Ramos (cell line): Measurements from ENCODE around the gene TMEM132E.

ENCODE experiments used
- in situ Hi-C: fragments of 300-500 bp; cut with MboI; formaldehyde crosslinking; loops from one replicate; pipeline ENCODE4 v1.14.3; 2022; ENCODE audit warnings: low sequenced_read_pairs; ENCODE audit not compliant: unreplicated experiment

The TMEM132E gene

GRCh38 chr17:34651402-34651811, 72.0 kb downstream of the TMEM132E start:
- in situ Hi-C loops = no loop called here

DNA sequence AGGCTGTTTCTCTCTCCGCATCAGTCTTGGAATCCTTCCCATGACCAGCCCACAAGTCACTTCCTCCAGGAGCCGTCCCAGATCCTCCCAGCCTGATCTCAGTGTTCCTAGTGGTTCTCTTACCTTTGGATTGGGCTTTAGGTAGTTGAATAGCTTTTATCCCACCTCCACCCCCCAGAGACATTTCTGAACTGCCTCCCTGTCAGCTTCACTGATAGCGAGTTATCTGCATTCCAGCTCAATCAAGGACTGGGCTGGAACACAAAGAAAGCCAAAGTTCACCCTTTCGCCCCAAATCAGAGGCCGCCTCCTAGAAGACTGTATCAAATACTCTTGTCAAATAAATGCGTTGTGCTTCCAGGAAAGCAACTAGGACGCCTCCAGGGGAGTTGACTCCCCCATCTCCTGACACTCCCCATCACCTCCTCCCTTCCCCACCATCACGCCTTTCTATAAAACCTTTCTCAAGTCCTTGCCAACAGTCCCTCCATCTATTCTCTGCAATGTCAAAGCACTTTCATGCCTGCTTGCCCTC, 72.7 kb downstream of the TMEM132E start:
- in situ Hi-C loops = no loop called here

DNA sequence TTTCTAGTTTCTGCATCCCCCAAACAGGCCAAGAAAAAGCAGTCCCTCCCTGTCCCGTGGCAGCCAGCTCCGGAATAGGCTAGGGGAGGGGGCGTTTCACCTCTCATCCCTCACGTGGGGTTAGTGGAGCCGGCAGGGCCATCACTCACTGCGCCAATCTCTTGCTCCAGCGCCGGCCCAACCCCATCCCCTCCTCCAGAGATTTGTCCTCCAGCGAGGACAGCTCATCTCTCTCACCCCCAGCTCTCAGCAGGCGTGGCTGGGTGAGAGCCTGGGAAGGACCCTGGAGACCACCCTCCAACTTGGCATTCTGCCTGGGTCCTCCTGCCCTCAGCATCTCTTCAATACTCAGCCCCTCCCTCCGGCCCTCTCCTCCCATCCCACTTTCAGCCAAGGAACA, 74.1 kb downstream of the TMEM132E start:
- in situ Hi-C loops = no loop called here

DNA sequence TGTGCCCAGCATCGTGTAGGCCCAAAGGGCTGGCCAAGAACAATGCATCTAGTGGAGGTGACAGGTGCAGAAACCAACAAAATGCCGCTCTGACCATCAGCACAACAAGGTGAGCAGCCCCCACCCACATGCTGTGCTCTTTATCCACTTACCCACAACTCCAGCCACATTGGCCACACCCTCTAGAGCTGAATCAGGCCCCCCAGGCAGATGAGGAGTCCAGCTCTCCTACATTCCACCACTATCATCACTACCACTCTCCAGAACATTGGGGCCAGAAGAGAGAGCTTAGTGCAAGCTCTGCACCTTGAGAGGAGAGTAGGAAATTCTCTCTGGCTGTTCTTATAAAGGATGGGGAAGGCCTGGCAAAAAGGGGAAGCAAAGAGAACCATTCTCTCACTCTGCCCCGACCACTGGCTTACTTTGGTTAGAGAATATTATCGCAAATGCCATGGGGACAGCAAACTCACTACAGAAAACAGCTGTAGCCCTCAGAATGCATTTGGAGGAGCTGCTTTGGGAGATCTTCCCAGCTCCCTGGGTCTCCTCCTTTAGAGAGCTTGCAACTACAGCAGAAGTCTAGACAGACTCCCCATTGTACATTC, 75.0 kb downstream of the TMEM132E start:
- in situ Hi-C loops = no loop called here

DNA sequence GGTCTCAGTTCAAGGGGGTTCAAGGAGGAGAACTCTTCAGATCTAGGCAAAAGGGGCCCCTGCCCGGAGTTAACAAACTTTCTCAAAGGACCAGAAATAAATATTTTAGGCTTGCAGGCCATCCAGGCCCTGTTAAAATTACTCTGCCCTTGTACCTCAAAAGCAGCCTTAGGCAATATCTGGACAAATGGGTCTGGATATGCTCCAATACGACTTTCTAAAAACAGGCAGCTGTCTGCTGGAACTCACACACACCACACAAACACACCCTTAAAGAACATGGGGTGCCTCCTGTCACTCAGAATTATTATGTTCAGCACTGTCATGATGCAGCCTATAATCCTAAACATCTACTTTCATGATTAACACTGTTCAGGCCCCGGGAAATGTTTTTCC, 75.5 kb downstream of the TMEM132E start:
- in situ Hi-C loops = no loop called here

- in situ Hi-C loops = no loop called here
Observed at GRCh38 chr17:34656801-34657200, 77.4 kb downstream of the TMEM132E start.

DNA sequence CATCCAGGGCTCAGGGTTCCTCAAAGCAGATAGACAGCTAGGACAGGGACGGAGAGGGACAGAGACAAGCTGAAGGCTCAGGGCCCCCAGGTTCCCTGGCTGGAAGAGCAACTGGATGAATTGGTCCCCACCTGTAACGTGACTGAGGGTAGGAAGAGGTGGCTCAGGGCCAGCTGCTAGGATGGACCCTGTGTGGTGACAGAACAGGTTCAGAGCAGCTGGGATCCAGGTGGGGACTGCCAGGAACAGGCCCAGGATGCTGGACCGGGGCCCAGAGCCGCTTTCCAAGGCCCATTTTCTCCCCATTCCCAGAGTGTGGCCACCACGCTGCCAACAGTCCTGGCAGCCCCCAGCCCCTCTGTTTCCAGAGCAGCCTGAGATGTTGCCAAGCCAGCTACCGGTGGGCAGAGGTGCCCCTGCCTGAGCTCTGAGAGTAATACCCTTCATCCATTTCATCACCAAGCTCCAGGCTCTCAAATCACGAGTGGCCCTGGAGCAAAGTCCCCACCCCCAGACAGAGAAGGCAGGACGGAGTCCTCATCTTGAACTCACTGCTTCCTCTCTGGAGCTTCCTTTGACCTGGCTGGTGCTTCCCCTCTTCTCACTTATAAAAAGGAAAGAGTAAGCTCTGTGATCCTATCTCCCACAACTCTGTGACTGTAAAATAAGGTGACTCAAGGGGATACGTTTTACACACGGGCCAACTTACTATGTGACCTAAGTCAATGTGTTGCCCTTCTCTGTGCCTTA, 79.6 kb downstream of the TMEM132E start:
- in situ Hi-C loops = no loop called here

- in situ Hi-C loops = no loop called here
Observed at GRCh38 chr17:34663714-34664113, 84.3 kb downstream of the TMEM132E start.

DNA sequence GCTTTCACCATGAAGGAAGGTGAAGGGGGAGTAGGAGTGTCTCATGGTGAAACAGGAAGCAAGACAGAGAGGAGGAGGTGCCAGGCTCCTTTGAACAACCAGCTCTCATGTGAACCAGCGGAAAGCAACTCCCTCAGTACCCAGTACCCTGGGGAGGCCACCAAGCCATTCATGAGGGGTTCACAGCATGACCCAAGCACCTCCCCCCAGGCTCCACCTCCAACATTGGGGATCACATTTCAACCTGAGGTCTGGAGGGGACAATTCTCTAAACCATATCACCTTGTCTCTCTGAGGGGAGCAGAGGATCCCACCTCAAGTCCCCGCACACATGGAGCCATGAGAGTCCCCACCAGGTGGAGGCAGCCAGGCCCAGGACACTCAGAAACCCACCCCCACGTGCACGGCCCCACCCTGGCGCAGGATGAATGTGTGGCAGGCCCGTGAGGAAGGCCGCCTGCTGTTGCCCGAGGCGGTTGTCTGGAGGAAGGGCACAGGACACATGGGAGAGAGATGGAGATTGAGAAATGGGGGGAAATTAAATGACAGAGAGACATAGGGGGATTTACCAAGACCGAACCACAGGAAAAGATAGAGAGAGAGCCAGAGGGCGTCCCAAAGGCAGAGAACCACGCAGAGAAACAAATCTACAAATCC, 85.9 kb downstream of the TMEM132E start:
- in situ Hi-C loops = no loop called here

- in situ Hi-C loops = no loop called here
Observed at GRCh38 chr17:34665819-34666763, 86.7 kb downstream of the TMEM132E start.

- in situ Hi-C loops = no loop called here
Observed at GRCh38 chr17:34667656-34668055, 88.3 kb downstream of the TMEM132E start.

- in situ Hi-C loops = no loop called here
Observed at GRCh38 chr17:34668206-34668605, 88.8 kb downstream of the TMEM132E start.

GRCh38 chr17:34669511-34669910, 90.1 kb downstream of the TMEM132E start:
- in situ Hi-C loops = no loop called here

GRCh38 chr17:34670618-34671017, 91.2 kb downstream of the TMEM132E start:
- in situ Hi-C loops = no loop called here

GRCh38 chr17:34671191-34671590, 91.8 kb downstream of the TMEM132E start:
- in situ Hi-C loops = no loop called here

GRCh38 chr17:34672176-34672785, 92.9 kb downstream of the TMEM132E start:
- in situ Hi-C loops = no loop called here

DNA sequence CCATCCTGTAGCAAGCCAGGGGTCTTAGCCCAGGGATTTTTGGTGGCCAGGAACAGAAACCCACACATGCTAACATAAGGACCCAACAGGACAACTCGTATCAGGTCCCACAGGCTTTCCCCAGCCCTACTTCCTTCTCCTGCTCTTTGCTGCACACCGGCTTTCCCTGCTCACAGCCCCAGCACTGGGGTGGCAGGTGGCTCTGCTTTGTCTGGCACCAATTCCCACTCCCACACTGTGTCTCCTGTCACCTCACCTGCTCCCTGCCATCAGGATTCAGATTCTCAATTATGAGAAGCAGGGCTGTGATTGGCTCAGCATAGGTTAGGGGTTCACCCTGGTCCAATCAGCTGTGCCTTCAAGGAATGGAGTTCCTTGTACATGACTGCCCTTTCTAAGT, 94.1 kb downstream of the TMEM132E start:
- in situ Hi-C loops = no loop called here

- in situ Hi-C loops = no loop called here
Observed at GRCh38 chr17:34673995-34674890, 94.9 kb downstream of the TMEM132E start.

GRCh38 chr17:34675143-34675542, 95.8 kb downstream of the TMEM132E start:
- in situ Hi-C loops = no loop called here
